ENCODE data around the gene UBE2R2.
A peak's percentile ranks its signal among the peaks of the same experiment; 100 is the strongest.
"Not testable (repeated sequence)": the region's sequence is repeated elsewhere in the genome, so short reads cannot be mapped to it uniquely, and the experiment has no call there.

UBE2R2 gene

GRCh38 chr9:33843312-33843961, 26.5 kb downstream of the UBE2R2 start:
- no peak for DNase-seq

GRCh38 chr9:33846231-33846630, 29.3 kb downstream of the UBE2R2 start:
- DNase-seq, result no peak

- not testable (repeated sequence) for DNase-seq
Observed at GRCh38 chr9:33847894-33848205, 30.9 kb downstream of the UBE2R2 start.

- DNase-seq, result peak in 2 of 14 donors; percentile 5 to 28
Observed at GRCh38 chr9:33850267-33850629, 33.3 kb downstream of the UBE2R2 start.

GRCh38 chr9:33850677-33851076, 33.7 kb downstream of the UBE2R2 start:
- DNase-seq, result no peak

GRCh38 chr9:33851301-33851700, 34.3 kb downstream of the UBE2R2 start:
- DNase-seq, result no peak

GRCh38 chr9:33852216-33852826, 35.4 kb downstream of the UBE2R2 start:
- DNase-seq, result peak in 11 of 14 donors; percentile 8 to 83 (median 57)

- no peak for DNase-seq
Observed at GRCh38 chr9:33856247-33856646, 39.3 kb downstream of the UBE2R2 start.

- DNase-seq, result no peak
Observed at GRCh38 chr9:33858423-33858822, 41.5 kb downstream of the UBE2R2 start.

GRCh38 chr9:33860200-33860871, 43.4 kb downstream of the UBE2R2 start:
- DNase-seq, result no peak

GRCh38 chr9:33861917-33862453, 45.0 kb downstream of the UBE2R2 start:
- DNase-seq, result no peak

GRCh38 chr9:33863027-33863426, 46.1 kb downstream of the UBE2R2 start:
- DNase-seq, result not testable (repeated sequence)

- peak in 5 of 14 donors; percentile 1 to 17 (median 9) for DNase-seq
Observed at GRCh38 chr9:33867747-33868439, 50.9 kb downstream of the UBE2R2 start.

GRCh38 chr9:33868440-33868973, 51.5 kb downstream of the UBE2R2 start:
- DNase-seq, result no peak

- not testable (repeated sequence) for DNase-seq
Observed at GRCh38 chr9:33869243-33869642, 52.3 kb downstream of the UBE2R2 start.

GRCh38 chr9:33877727-33878489, 60.9 kb downstream of the UBE2R2 start:
- no peak for DNase-seq

- peak in 1 of 14 donors; percentile 1 for DNase-seq
Observed at GRCh38 chr9:33878691-33879366, 61.9 kb downstream of the UBE2R2 start.

- peak in 1 of 14 donors; percentile 5 for DNase-seq
Observed at GRCh38 chr9:33880211-33881089, 63.5 kb downstream of the UBE2R2 start.

GRCh38 chr9:33881635-33882034, 64.7 kb downstream of the UBE2R2 start:
- DNase-seq, result no peak
